Measurements from ENCODE around the gene ABHD12B. TPM values are rescaled to one million over a fixed set of nuclear protein-coding genes. Genes with fewer than 3 reads are reported as not detected.

The ABHD12B gene
- total and polyA plus RNA-seq, 2 of the 13 experiments (the other 11 are each of a cell fraction or from before 2014, with no cell fraction given), result not detected

GRCh38 chr14:50839048-50839447 lies 32.8 kb upstream of the ABHD12B start (continued):
- TF ChIP-seq AHDC1 (CRISPR knock-in tag; IDR thresholded peaks at IDR 0.05; ENCODE audit: borderline replicate concordance) (peak; percentile 70; the same call in 1 of the 2 replicates), ZMYM4 (CRISPR knock-in tag; IDR thresholded peaks at IDR 0.05) (no peak), ISL2 (CRISPR knock-in tag; IDR thresholded peaks at IDR 0.05) (peak; percentile 44; the same call in 1 of the 2 replicates), ZFAT (CRISPR knock-in tag; conservative IDR thresholded peaks at IDR 0.05) (no peak), CREB1 (IDR thresholded peaks at IDR 0.05) (no peak), CREB1 (CRISPR knock-in tag; IDR thresholded peaks at IDR 0.05) (peak; percentile 28; the same call in 1 of the 2 replicates), NR2F2 (IDR thresholded peaks at IDR 0.05; ENCODE audit: borderline replicate concordance, low read depth) (peak; percentile 52; the same call in 1 of the 2 replicates)

DNA sequence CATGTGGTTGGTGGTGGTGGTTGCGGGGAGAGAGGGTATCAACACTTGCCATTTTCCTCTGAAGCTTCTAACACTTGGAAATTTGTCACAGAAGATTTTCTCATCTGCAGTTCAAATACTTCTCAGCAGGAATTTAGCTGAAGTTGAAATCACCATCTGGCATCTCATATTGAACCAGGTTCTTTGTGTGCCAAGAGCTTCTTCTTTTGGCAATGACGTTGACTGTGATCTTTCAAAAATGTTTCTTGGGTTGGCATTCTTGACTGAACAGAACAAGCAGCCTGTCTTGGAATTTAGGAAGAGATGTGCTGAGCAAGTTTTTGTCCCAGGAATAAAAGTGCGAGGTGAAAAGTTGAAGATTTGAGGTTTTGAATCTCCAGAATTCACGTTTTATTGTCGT lies 32.2 kb upstream of the ABHD12B start:
- H3K9ac ChIP-seq (ENCODE audit: insufficient read depth, low read depth, low read length), result no peak overlapping the region
- BruUV-seq (replicated peaks), result no TSS peak
- 74% methylated on average over 5 of the region's 5 CpGs for WGBS (ENCODE audit: low lambda C conversion rate)
- H4K20me1 ChIP-seq (ENCODE audit: insufficient read depth, low read length), result no peaks in the 10 kb centered on the region
- peaks cover 52% of the 10 kb centered on the region for H3K4me1 ChIP-seq (ENCODE audit: insufficient read depth, low read length)
- FAIRE-seq (no peak), ATAC-seq (no peak), DNase-seq (ENCODE audit: low spot score) (no peak)
- H3K4me3 ChIP-seq (replicated peaks in 1 of 3; ENCODE audit: insufficient read depth in 1 of 3, low read depth in 2 of 3, low read length in 3 of 3), result no peak overlapping the region
- intact Hi-C loops (cut with micrococcal nuclease; ENCODE audit: unreplicated experiment) (loop anchor here (2.0 kb wide), 1 partner anchor 21 kb away; no protein-coding TSS in a partner anchor), in situ Hi-C loops (cut with HindIII; ENCODE audit: extremely low pct_ligation_motif_present, low pct_unique_long_range_greater_than_20kb) (no loop called here)
- H3K27me3 ChIP-seq (ENCODE audit: control insufficient read depth in 1 of 2, insufficient read depth in 2 of 2, low read length in 2 of 2), result no peaks in the 10 kb centered on the region
- no peak overlapping the region for H3K4me2 ChIP-seq (ENCODE audit: low read depth, low read length)
- no peaks in the 10 kb centered on the region for H3K79me2 ChIP-seq (ENCODE audit: insufficient read depth, low read length)
- H3K27ac ChIP-seq (ENCODE audit: extremely low read length, insufficient read depth, low read length), result no peak overlapping the region
- no peaks in the 10 kb centered on the region for H3K9me3 ChIP-seq (ENCODE audit: low read length)
- POLR2A ChIA-PET, result interaction anchor here (0.6 to 1.6 kb wide), 4 partner anchors 10 to 987 kb away, joined by 3 to 5 read pairs (median 3); partner anchors contain the start of gene NEMF
- H3K36me3 ChIP-seq (replicated peaks in 1 of 2; ENCODE audit: control insufficient read depth in 1 of 2, insufficient read depth in 2 of 2, low read length in 2 of 2), result no peaks in the 10 kb centered on the region
- CTCF ChIA-PET (ENCODE audit: low intra/inter-chr PET ratio, low total read pairs), result no interaction called here
- no peak overlapping the region for H2AFZ ChIP-seq (ENCODE audit: low read length)
- no peak for TF ChIP-seq FOXK1 (CRISPR knock-in tag; IDR thresholded peaks at IDR 0.05; ENCODE audit: borderline replicate concordance, low read depth)
- TF ChIP-seq RXRB (CRISPR knock-in tag; IDR thresholded peaks at IDR 0.05; ENCODE audit: borderline replicate concordance), result no peak
- no peak for TF ChIP-seq BRD4 (CRISPR knock-in tag; IDR thresholded peaks at IDR 0.05)
- no peak for TF ChIP-seq ZSCAN9 (CRISPR knock-in tag; IDR thresholded peaks at IDR 0.05; ENCODE audit: borderline replicate concordance)
- TF ChIP-seq STAG1 (CRISPR knock-in tag; IDR thresholded peaks at IDR 0.05), result no peak
- no peak for TF ChIP-seq RFXANK (CRISPR knock-in tag; IDR thresholded peaks at IDR 0.05)
- TF ChIP-seq, protein P1, sequence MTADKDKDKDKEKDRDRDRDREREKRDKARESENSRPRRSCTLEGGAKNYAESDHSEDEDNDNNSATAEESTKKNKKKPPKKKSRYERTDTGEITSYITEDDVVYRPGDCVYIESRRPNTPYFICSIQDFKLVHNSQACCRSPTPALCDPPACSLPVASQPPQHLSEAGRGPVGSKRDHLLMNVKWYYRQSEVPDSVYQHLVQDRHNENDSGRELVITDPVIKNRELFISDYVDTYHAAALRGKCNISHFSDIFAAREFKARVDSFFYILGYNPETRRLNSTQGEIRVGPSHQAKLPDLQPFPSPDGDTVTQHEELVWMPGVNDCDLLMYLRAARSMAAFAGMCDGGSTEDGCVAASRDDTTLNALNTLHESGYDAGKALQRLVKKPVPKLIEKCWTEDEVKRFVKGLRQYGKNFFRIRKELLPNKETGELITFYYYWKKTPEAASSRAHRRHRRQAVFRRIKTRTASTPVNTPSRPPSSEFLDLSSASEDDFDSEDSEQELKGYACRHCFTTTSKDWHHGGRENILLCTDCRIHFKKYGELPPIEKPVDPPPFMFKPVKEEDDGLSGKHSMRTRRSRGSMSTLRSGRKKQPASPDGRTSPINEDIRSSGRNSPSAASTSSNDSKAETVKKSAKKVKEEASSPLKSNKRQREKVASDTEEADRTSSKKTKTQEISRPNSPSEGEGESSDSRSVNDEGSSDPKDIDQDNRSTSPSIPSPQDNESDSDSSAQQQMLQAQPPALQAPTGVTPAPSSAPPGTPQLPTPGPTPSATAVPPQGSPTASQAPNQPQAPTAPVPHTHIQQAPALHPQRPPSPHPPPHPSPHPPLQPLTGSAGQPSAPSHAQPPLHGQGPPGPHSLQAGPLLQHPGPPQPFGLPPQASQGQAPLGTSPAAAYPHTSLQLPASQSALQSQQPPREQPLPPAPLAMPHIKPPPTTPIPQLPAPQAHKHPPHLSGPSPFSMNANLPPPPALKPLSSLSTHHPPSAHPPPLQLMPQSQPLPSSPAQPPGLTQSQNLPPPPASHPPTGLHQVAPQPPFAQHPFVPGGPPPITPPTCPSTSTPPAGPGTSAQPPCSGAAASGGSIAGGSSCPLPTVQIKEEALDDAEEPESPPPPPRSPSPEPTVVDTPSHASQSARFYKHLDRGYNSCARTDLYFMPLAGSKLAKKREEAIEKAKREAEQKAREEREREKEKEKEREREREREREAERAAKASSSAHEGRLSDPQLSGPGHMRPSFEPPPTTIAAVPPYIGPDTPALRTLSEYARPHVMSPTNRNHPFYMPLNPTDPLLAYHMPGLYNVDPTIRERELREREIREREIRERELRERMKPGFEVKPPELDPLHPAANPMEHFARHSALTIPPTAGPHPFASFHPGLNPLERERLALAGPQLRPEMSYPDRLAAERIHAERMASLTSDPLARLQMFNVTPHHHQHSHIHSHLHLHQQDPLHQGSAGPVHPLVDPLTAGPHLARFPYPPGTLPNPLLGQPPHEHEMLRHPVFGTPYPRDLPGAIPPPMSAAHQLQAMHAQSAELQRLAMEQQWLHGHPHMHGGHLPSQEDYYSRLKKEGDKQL (CRISPR knock-in tag; IDR thresholded peaks at IDR 0.05; ENCODE audit: low read depth), result no peak
